GM19452 (cell line): ENCODE results near the gene SV2C.

Source experiments
- ATAC-seq: cut with Tn5 transposase; IDR thresholded peaks from one replicate; pipeline ENCODE4 v1.9.1; 2021; ENCODE audit not compliant: unreplicated experiment

Gene SV2C

GRCh38 chr5:76402251-76402885 lies 319.2 kb downstream of the SV2C start:
- peak; percentile 31 for ATAC-seq

- peak; percentile 57 for ATAC-seq
Observed at GRCh38 chr5:76402886-76403765, 319.9 kb downstream of the SV2C start, which contains the start of gene IQGAP2. Gene IQGAP2, plus strand, starts transcription at chr5:76403285. Its CDS starts 261 bp downstream, at chr5:76403546.
